H1 (cell line): ENCODE measurements around the gene RABGGTB.

ENCODE experiments used
- SP1 ChIP-seq: IDR thresholded peaks from 2 replicates; pipeline ENCODE4 v1.6.1; 2011; ENCODE audit warnings: low read depth, low read length
- TF ChIP-seq, protein P1 (sequence below): fragments of 300-600 bp; sonication (generic); IDR thresholded peaks from 2 replicates; pipeline ENCODE4 v1.7.1; 2012; ENCODE audit warnings: low read length, moderate library complexity, mild to moderate bottlenecking, inconsistent platforms; ENCODE audit not compliant: insufficient replicate concordance

DNA sequence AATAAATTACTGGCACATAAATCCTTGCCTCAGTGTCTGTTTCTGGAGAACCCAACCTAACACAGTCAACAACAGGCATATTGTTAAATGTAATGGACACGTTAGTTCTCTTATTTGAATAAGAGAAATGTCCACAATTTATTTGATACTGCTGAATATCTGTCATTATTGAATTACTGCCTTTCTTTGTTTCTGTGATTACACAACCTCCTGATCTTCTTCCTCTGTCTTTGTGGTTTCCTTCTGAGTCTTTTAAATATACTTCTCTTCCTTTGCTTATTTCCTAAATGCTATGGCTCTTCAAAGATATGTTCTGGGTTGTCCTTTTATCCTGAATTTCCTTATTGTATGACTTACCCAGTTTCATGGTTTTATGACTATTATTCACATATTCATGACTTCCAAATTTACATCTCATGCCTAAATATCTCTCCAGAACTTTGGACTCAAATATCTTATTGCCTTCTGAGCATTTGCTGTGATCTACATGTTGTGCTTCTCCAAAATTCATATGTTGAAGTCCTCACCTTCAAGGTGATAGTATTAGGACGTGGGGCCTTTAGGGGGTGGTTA is 50.6 kb downstream of the RABGGTB start:
- no peak for TF ChIP-seq SP1
- TF ChIP-seq, protein P1, sequence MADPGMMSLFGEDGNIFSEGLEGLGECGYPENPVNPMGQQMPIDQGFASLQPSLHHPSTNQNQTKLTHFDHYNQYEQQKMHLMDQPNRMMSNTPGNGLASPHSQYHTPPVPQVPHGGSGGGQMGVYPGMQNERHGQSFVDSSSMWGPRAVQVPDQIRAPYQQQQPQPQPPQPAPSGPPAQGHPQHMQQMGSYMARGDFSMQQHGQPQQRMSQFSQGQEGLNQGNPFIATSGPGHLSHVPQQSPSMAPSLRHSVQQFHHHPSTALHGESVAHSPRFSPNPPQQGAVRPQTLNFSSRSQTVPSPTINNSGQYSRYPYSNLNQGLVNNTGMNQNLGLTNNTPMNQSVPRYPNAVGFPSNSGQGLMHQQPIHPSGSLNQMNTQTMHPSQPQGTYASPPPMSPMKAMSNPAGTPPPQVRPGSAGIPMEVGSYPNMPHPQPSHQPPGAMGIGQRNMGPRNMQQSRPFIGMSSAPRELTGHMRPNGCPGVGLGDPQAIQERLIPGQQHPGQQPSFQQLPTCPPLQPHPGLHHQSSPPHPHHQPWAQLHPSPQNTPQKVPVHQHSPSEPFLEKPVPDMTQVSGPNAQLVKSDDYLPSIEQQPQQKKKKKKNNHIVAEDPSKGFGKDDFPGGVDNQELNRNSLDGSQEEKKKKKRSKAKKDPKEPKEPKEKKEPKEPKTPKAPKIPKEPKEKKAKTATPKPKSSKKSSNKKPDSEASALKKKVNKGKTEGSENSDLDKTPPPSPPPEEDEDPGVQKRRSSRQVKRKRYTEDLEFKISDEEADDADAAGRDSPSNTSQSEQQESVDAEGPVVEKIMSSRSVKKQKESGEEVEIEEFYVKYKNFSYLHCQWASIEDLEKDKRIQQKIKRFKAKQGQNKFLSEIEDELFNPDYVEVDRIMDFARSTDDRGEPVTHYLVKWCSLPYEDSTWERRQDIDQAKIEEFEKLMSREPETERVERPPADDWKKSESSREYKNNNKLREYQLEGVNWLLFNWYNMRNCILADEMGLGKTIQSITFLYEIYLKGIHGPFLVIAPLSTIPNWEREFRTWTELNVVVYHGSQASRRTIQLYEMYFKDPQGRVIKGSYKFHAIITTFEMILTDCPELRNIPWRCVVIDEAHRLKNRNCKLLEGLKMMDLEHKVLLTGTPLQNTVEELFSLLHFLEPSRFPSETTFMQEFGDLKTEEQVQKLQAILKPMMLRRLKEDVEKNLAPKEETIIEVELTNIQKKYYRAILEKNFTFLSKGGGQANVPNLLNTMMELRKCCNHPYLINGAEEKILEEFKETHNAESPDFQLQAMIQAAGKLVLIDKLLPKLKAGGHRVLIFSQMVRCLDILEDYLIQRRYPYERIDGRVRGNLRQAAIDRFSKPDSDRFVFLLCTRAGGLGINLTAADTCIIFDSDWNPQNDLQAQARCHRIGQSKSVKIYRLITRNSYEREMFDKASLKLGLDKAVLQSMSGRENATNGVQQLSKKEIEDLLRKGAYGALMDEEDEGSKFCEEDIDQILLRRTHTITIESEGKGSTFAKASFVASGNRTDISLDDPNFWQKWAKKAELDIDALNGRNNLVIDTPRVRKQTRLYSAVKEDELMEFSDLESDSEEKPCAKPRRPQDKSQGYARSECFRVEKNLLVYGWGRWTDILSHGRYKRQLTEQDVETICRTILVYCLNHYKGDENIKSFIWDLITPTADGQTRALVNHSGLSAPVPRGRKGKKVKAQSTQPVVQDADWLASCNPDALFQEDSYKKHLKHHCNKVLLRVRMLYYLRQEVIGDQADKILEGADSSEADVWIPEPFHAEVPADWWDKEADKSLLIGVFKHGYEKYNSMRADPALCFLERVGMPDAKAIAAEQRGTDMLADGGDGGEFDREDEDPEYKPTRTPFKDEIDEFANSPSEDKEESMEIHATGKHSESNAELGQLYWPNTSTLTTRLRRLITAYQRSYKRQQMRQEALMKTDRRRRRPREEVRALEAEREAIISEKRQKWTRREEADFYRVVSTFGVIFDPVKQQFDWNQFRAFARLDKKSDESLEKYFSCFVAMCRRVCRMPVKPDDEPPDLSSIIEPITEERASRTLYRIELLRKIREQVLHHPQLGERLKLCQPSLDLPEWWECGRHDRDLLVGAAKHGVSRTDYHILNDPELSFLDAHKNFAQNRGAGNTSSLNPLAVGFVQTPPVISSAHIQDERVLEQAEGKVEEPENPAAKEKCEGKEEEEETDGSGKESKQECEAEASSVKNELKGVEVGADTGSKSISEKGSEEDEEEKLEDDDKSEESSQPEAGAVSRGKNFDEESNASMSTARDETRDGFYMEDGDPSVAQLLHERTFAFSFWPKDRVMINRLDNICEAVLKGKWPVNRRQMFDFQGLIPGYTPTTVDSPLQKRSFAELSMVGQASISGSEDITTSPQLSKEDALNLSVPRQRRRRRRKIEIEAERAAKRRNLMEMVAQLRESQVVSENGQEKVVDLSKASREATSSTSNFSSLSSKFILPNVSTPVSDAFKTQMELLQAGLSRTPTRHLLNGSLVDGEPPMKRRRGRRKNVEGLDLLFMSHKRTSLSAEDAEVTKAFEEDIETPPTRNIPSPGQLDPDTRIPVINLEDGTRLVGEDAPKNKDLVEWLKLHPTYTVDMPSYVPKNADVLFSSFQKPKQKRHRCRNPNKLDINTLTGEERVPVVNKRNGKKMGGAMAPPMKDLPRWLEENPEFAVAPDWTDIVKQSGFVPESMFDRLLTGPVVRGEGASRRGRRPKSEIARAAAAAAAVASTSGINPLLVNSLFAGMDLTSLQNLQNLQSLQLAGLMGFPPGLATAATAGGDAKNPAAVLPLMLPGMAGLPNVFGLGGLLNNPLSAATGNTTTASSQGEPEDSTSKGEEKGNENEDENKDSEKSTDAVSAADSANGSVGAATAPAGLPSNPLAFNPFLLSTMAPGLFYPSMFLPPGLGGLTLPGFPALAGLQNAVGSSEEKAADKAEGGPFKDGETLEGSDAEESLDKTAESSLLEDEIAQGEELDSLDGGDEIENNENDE, result no peak
